ENCODE data around the gene GFI1.
A peak's percentile ranks its signal among the peaks of the same experiment; 100 is the strongest.
"Not testable (repeated sequence)": the region's sequence is repeated elsewhere in the genome, so short reads cannot be mapped to it uniquely, and the experiment has no call there.

The GFI1 gene

GRCh38 chr1:92465256-92465647 is 21.5 kb downstream of the GFI1 start:
- DNase-seq (ENCODE audit: low read depth), result no peak

- no peak for DNase-seq (ENCODE audit: low read depth)
Observed at GRCh38 chr1:92464588-92465255, 22.0 kb downstream of the GFI1 start.

- no peak for DNase-seq (ENCODE audit: low read depth)
Observed at GRCh38 chr1:92461364-92462097, 25.2 kb downstream of the GFI1 start.

GRCh38 chr1:92459871-92460320 is 26.8 kb downstream of the GFI1 start:
- DNase-seq (ENCODE audit: low read depth), result no peak

- DNase-seq (ENCODE audit: low read depth), result no peak
Observed at GRCh38 chr1:92458146-92458545, 28.6 kb downstream of the GFI1 start.

GRCh38 chr1:92447976-92448375 is 38.7 kb downstream of the GFI1 start:
- DNase-seq (ENCODE audit: low read depth), result no peak

- DNase-seq (ENCODE audit: low read depth), result no peak
Observed at GRCh38 chr1:92447033-92447681, 39.6 kb downstream of the GFI1 start.

- no peak for DNase-seq (ENCODE audit: low read depth)
Observed at GRCh38 chr1:92446546-92446945, 40.2 kb downstream of the GFI1 start.

- no peak for DNase-seq (ENCODE audit: low read depth)
Observed at GRCh38 chr1:92445865-92446264, 40.9 kb downstream of the GFI1 start.

- DNase-seq (ENCODE audit: low read depth), result peak; percentile 5
Observed at GRCh38 chr1:92444351-92444750, 42.4 kb downstream of the GFI1 start.

GRCh38 chr1:92443893-92444292 is 42.8 kb downstream of the GFI1 start:
- no peak for DNase-seq (ENCODE audit: low read depth)

- no peak for DNase-seq (ENCODE audit: low read depth)
Observed at GRCh38 chr1:92442351-92442750, 44.4 kb downstream of the GFI1 start.

- no peak for DNase-seq (ENCODE audit: low read depth)
Observed at GRCh38 chr1:92441697-92442342, 44.9 kb downstream of the GFI1 start.

GRCh38 chr1:92441316-92441696 is 45.4 kb downstream of the GFI1 start:
- no peak for DNase-seq (ENCODE audit: low read depth)

GRCh38 chr1:92439291-92439690 is 47.4 kb downstream of the GFI1 start:
- no peak for DNase-seq (ENCODE audit: low read depth)

GRCh38 chr1:92434572-92434971 is 52.2 kb downstream of the GFI1 start:
- not testable (repeated sequence) for DNase-seq (ENCODE audit: low read depth)

- no peak for DNase-seq (ENCODE audit: low read depth)
Observed at GRCh38 chr1:92430030-92430429, 56.7 kb downstream of the GFI1 start.

- no peak for DNase-seq (ENCODE audit: low read depth)
Observed at GRCh38 chr1:92425617-92426016, 61.1 kb downstream of the GFI1 start.

Measured in GM04504 (cell line).